Measurements from ENCODE around the gene NCAPD2.
A peak's percentile ranks its signal among the peaks of the same experiment; 100 is the strongest.
"Not testable (repeated sequence)": the region's sequence is repeated elsewhere in the genome, so short reads cannot be mapped to it uniquely, and the experiment has no call there.

NCAPD2 gene

GRCh38 chr12:6463216-6463615 is 30.7 kb upstream of the NCAPD2 start:
- CTCF ChIA-PET: interaction anchor here (1.1 to 8.0 kb wide), 9 partner anchors 11 to 127 kb away, joined by 3 to 84 read pairs (median 5); partner anchors contain the start of genes CD27, MRPL51 and TAPBPL
- TF ChIP-seq CTCF (IDR thresholded peaks at IDR 0.05; ENCODE audit: control extremely low read depth, extremely low read depth, low read depth, missing control alignments): no peak
- POLR2A ChIA-PET: interaction anchor here (0.7 to 1.1 kb wide), 2 partner anchors 17 to 40 kb away, joined by 3 to 4 read pairs; no protein-coding TSS in a partner anchor
- no peak for DNase-seq (ENCODE audit: extremely low spot score)

DNA sequence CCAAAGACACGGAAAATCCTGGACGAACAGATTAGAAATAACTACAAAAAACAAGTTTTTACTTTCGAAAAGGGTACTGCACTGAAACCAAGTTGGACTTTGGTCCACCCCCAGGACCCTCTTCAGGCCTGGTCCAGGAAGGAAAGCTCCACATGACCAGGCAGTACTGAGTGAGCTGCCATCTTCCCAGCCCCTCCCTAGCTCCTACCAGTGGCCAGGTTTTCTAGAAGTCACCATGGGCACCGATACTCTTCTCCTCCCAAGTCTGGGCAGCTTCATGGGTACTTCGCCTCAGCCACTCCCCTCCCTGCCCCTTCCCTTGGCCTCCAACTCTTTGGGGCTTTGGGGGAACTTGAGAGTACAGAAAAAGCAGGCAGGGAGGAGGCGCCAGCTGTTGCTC is 30.0 kb upstream of the NCAPD2 start:
- POLR2A ChIA-PET: interaction anchor here (0.7 to 1.1 kb wide), 2 partner anchors 17 to 40 kb away, joined by 3 to 4 read pairs; no protein-coding TSS in a partner anchor
- no peak for DNase-seq (ENCODE audit: extremely low spot score)
- TF ChIP-seq CTCF (IDR thresholded peaks at IDR 0.05; ENCODE audit: control extremely low read depth, extremely low read depth, low read depth, missing control alignments): no peak
- CTCF ChIA-PET: interaction anchor here (1.1 to 8.0 kb wide), 8 partner anchors 12 to 128 kb away, joined by 3 to 84 read pairs (median 6); partner anchors contain the start of genes CD27, MRPL51 and TAPBPL

- TF ChIP-seq CTCF (IDR thresholded peaks at IDR 0.05; ENCODE audit: control extremely low read depth, extremely low read depth, low read depth, missing control alignments): no peak
- ChIA-PET CTCF (interaction anchor here (1.0 to 8.0 kb wide), 20 partner anchors 10 to 400 kb away, joined by 3 to 89 read pairs (median 12); partner anchors contain the start of genes CD27, LPAR5, MRPL51 and TAPBPL), POLR2A (interaction anchor here (1.5 kb wide), 1 partner anchor 70 kb away, joined by 6 read pairs; the partner anchor contains the start of gene GAPDH)
- DNase-seq (ENCODE audit: extremely low spot score): no peak
Observed at GRCh38 chr12:6464531-6464930, 29.4 kb upstream of the NCAPD2 start.

DNA sequence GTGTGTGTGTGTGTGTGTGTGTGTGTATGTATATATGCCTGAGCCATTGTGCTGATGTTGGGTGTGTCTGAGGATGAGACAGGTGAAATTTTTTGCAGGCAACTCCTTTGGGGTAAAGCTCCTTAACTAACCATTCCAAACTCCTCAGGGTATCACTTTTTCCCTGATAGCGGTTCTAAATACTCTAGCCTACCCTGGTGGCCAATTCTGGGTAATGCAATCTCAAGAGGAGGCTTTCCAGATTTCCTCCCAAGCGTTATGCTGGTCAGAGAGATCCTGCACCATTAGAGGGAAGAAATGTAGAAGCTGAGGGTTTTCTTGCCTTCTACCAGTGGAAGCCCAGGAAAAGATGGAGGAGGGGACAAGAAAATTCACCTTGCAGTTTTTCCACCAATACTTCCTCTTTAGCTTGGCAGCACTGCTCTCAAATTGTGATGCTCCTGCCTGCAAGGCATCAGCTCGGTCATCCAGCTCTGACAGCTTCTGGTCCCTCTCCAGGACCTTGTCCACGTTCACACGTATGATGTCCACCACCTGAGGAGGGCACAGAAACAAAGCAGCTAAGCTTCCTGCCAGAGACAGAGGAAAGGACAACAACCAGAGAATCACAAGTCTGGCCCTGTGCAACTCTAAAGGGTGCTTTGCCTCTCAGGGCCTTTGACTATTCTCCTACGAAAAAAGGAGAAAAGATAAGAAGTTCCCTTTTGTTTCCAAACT is 28.3 kb upstream of the NCAPD2 start:
- DNase-seq (ENCODE audit: extremely low spot score): no peak
- peak; percentile 86 for TF ChIP-seq CTCF (IDR thresholded peaks at IDR 0.05; ENCODE audit: control extremely low read depth, extremely low read depth, low read depth, missing control alignments)
- POLR2A ChIA-PET: interaction anchor here (0.5 to 1.5 kb wide), 6 partner anchors 16 to 142 kb away, joined by 3 to 6 read pairs (median 4); partner anchors contain the start of gene GAPDH
- CTCF ChIA-PET: interaction anchor here (0.7 to 3.7 kb wide), 41 partner anchors 9 to 401 kb away, joined by 3 to 89 read pairs (median 5); partner anchors contain the start of genes CD27, GAPDH, LPAR5 and MRPL51

GRCh38 chr12:6466184-6466573 is 27.7 kb upstream of the NCAPD2 start:
- TF ChIP-seq CTCF (IDR thresholded peaks at IDR 0.05; ENCODE audit: control extremely low read depth, extremely low read depth, low read depth, missing control alignments): no peak
- POLR2A ChIA-PET: interaction anchor here (0.5 to 1.4 kb wide), 3 partner anchors 10 to 40 kb away, joined by 3 to 5 read pairs (median 4); no protein-coding TSS in a partner anchor

GRCh38 chr12:6466751-6467150 is 27.2 kb upstream of the NCAPD2 start:
- POLR2A ChIA-PET: interaction anchor here (0.5 to 1.4 kb wide), 2 partner anchors 10 to 41 kb away, joined by 3 to 4 read pairs; no protein-coding TSS in a partner anchor
- not testable (repeated sequence) for DNase-seq (ENCODE audit: extremely low spot score)
- CTCF ChIA-PET: interaction anchor here (1.1 to 3.7 kb wide), 8 partner anchors 13 to 138 kb away, joined by 3 to 89 read pairs (median 20); partner anchors contain the start of genes CD27, MRPL51 and TAPBPL

More at GRCh38 chr12:6466184-6466573, 27.7 kb upstream of the NCAPD2 start:
- CTCF ChIA-PET: interaction anchor here (0.7 to 3.7 kb wide), 33 partner anchors 8 to 401 kb away, joined by 3 to 89 read pairs (median 5); partner anchors contain the start of genes CD27, GAPDH, MRPL51 and TAPBPL
- no peak for DNase-seq (ENCODE audit: extremely low spot score)

GRCh38 chr12:6467571-6468282 is 26.2 kb upstream of the NCAPD2 start:
- ChIA-PET POLR2A (interaction anchor here (1.4 kb wide), 1 partner anchor 26 kb away, joined by 4 read pairs; the partner anchor contains the start of gene MRPL51), CTCF (interaction anchor here (1.1 kb wide), 2 partner anchors 44 to 70 kb away, joined by 3 read pairs; no protein-coding TSS in a partner anchor)
- DNase-seq (ENCODE audit: extremely low spot score): not testable (repeated sequence)

All from GM10248 (cell line).